Gastroesophageal sphincter (tissue), 4 donors: Measurements from ENCODE around the gene AFF3. TPM values are rescaled to one million over a fixed set of nuclear protein-coding genes. Genes with fewer than 3 reads are reported as not detected.
"Not testable (repeated sequence)": the region's sequence is repeated elsewhere in the genome, so short reads cannot be mapped to it uniquely, and the experiment has no call there.

ENCODE experiments used
- ATAC-seq: fragments of 150-250 bp; one replicate; pipeline ENCODE4 v1.9.1; 2016; ENCODE audit warnings: mild to moderate bottlenecking, moderate library complexity
- H3K27ac ChIP-seq, 4 donors: fragments of 200-600 bp; sonication (generic) in 3 of 4; 1 replicate in 3 of 4; 2 replicates in 1 of 4; pipeline ENCODE4 v1.5.1; 2016 to 2019
- H3K27me3 ChIP-seq: fragments of 200-600 bp; sonication (generic); one replicate; pipeline ENCODE4 v1.5.1; 2019
- H3K36me3 ChIP-seq, 2 donors: fragments of 200-600 bp; sonication (generic); one replicate each; pipeline ENCODE4 v1.5.1; 2019; ENCODE audit warnings: control low read depth in 1 of 2
- H3K4me1 ChIP-seq, 3 donors: fragments of 200-600 bp; sonication (generic); 1 replicate in 2 of 3; 2 replicates in 1 of 3; pipeline ENCODE4 v1.5.1; 2016 to 2019; ENCODE audit warnings: control low read depth in 2 of 3
- H3K4me3 ChIP-seq, 2 donors: fragments of 200-600 bp; sonication (generic); one replicate each; pipeline ENCODE4 v1.5.1; 2019; ENCODE audit warnings: mild to moderate bottlenecking in 1 of 2, moderate library complexity in 1 of 2
- H3K9me3 ChIP-seq, 3 donors: fragments of 200-600 bp; sonication (generic); one replicate each; pipeline ENCODE4 v1.5.1; 2017 to 2019; ENCODE audit warnings: control low read depth in 2 of 3
- EP300 ChIP-seq: sonication (generic); formaldehyde crosslinking; IDR thresholded peaks from one replicate; pipeline ENCODE4 v1.6.1; 2017; ENCODE audit warnings: antibody characterized with exemption, mild to moderate bottlenecking
- POLR2A ChIP-seq, 2 donors: fragments of 450-650 bp; IDR thresholded peaks; one replicate each; pipeline ENCODE4 v1.6.1; 2017; ENCODE audit warnings: antibody characterized with exemption in 2 of 2, mild to moderate bottlenecking in 2 of 2, moderate library complexity in 1 of 2
- POLR2AphosphoS5 ChIP-seq: sonication (generic); formaldehyde crosslinking; IDR thresholded peaks from one replicate; pipeline ENCODE4 v1.6.1; 2017; ENCODE audit warnings: antibody characterized with exemption
- WGBS, 2 donors: methylation state at CpG; one replicate each; pipeline ENCODE4 v1.1.5; 2018; ENCODE audit warnings: low coverage in 1 of 2; 5-methylcytosine and 5-hydroxymethylcytosine counted together
- total RNA-seq, 4 donors: library from RNA; depleted of rRNA; stranded (reverse); fragments of >200 nt; gene quantifications; one replicate each; pipeline ENCODE4 v1.1.0, GENCODE V29; 2016
- TF ChIP-seq, protein P1 (sequence below), 4 experiments: fragments of 200-600 bp in 2 of 4; fragments of 450-650 bp in 2 of 4; sonication (generic) in 1 of 4; IDR thresholded peaks; one replicate each; pipeline ENCODE4 v1.5.1; 2017 to 2019; ENCODE audit warnings: antibody characterized with exemption in 4 of 4, mild to moderate bottlenecking in 2 of 4, moderate library complexity in 2 of 4

Gene AFF3
- total RNA-seq, 4 donors from 2014 or later: 15.4 to 74.8 (median 37.7) TPM

DNA sequence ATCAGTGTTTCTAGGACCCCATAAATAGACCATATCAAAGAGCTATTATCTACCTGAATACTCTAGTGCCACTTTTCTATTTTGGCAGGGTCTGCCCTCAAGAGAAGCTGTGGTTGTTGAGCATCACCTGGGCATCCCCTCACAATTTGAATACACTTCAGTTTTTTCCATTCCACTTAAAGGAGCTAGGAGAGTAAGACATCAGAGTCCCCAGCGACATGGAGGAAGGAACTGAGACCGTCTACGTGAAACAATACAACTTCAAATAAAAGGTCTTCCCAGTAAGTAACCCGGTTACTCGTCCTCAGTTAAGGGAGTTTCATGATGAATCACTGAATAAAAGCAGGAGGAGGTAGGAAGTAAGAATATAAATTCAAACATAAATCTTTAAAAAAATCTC lies 206.7 kb downstream of the AFF3 start:
- Histone ChIP-seq H3K36me3 (peaks cover 0 to 8% of the 10 kb centered on the region in 2 donors), H3K27me3 (no peaks in the 10 kb centered on the region), H3K27ac (no peak overlapping the region), H3K9me3 (no peaks in the 10 kb centered on the region), H3K4me1 (no peaks in the 10 kb centered on the region), H3K4me3 (no peak overlapping the region)
- ATAC-seq: no peak
- no peak for TF ChIP-seq POLR2A (IDR thresholded peaks at IDR 0.05)
- no peak for TF ChIP-seq EP300
- no peak for TF ChIP-seq POLR2AphosphoS5
- TF ChIP-seq, protein P1, sequence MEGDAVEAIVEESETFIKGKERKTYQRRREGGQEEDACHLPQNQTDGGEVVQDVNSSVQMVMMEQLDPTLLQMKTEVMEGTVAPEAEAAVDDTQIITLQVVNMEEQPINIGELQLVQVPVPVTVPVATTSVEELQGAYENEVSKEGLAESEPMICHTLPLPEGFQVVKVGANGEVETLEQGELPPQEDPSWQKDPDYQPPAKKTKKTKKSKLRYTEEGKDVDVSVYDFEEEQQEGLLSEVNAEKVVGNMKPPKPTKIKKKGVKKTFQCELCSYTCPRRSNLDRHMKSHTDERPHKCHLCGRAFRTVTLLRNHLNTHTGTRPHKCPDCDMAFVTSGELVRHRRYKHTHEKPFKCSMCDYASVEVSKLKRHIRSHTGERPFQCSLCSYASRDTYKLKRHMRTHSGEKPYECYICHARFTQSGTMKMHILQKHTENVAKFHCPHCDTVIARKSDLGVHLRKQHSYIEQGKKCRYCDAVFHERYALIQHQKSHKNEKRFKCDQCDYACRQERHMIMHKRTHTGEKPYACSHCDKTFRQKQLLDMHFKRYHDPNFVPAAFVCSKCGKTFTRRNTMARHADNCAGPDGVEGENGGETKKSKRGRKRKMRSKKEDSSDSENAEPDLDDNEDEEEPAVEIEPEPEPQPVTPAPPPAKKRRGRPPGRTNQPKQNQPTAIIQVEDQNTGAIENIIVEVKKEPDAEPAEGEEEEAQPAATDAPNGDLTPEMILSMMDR (IDR thresholded peaks at IDR 0.05): no peak
- WGBS, 2 donors: 68 to 69% methylated on average over 4 to 5 of the region's 5 CpGs

DNA sequence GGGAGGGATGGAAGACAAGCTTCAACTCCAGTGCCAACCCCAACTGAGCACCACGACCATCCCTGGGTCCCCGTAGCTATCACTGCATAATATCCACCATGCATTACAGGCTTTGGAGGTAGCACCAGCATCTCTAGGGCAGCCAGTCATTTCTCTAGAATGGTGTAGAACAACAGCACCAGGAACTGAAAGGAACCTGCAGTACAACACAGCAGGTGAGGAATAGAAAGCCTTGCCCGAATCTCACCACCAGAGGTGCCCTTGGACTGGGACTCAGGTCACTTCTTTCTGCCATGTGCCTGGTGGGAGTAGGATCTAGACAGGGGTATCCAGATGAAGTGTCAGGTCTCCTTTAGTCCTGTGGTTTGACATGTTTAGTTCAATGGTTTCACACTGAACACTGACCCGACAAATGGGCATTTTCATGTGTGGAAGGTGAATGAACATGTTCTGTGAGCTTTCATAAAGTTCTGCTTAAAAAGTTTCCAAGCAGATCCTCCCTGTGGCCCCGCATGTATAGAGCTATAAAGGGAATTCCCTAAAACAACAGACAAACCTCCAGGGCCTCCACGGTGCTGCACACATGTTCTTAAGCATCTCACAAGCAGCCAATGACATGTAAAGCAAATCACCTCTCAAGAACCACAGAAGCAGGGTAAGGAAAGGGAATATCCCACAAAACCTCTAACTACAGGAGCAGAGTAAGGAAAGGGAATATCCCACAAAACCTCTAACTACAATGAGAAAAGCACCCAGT lies 208.3 kb downstream of the AFF3 start:
- H3K27ac ChIP-seq: no peak overlapping the region
- ATAC-seq: no peak
- WGBS, 2 donors: 91 to 100% methylated on average over 3 to 4 of the region's 6 CpGs
- H3K4me3 ChIP-seq: no peak overlapping the region
- TF ChIP-seq POLR2AphosphoS5 (no peak), EP300 (no peak), POLR2A (IDR thresholded peaks at IDR 0.05) (no peak)
- TF ChIP-seq, protein P1 (IDR thresholded peaks at IDR 0.05): no peak
- H3K27me3 ChIP-seq: no peaks in the 10 kb centered on the region
- H3K9me3 ChIP-seq: no peaks in the 10 kb centered on the region
- H3K36me3 ChIP-seq: peaks cover 0 to 8% of the 10 kb centered on the region in 2 donors
- no peaks in the 10 kb centered on the region for H3K4me1 ChIP-seq

DNA sequence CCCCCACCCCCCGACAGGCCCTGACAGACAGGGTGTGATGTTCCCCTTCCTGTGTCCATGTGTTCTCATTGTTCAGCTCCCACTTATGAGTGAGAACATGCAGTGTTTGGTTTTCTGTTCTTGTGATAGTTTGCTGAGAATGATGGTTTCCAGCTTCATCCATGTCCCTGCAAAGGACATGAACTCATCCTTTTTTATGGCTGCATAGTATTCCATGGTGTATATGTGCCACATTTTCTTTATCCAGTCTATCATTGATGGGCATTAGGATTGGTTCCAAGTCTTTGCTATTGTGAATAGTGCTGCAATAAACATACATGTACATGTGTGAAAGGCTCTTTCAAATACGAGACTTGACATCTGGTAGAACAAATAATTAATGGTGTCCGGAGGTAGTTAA lies 208.9 kb downstream of the AFF3 start:
- ATAC-seq, H3K9me3 ChIP-seq, H3K36me3 ChIP-seq, H3K27me3 ChIP-seq, H3K4me1 ChIP-seq, H3K4me3 ChIP-seq, H3K27ac ChIP-seq: not testable (repeated sequence)
- 100% methylated on average over 2 of the region's 3 CpGs; no CpG with 5 or more reads in 1 of the 2 donors for WGBS, 2 donors

DNA sequence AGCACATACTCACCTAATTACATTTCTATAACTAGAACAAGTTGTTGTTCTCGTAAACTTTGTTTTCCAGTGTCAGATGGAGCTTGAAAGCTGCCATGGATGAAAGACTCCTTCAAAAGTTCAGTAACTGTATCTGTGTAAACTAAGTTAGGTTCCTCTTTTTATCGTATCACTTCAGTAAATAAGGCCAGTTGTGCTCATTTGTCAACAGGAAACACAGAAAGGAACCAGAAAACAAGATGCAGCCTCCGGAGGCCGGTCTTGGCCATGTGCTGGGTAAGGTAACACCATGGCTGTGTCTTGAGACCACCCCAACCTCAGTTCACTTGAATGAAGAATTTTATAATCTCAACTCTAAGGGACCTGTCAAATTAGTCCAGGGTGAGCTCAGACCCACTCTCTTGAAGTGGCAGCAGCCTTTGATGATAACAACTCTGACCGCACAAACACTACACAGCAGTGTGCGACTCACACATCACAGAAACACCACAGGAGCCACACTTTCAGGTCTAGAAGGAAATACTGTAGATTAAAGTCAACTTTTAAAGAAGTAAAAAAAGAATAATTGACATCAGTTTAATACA lies 213.8 kb downstream of the AFF3 start:
- Histone ChIP-seq H3K9me3 (no peaks in the 10 kb centered on the region), H3K4me1 (no peaks in the 10 kb centered on the region), H3K36me3 (no peaks in the 10 kb centered on the region), H3K27ac (no peak overlapping the region), H3K4me3 (no peak overlapping the region), H3K27me3 (no peaks in the 10 kb centered on the region)
- ATAC-seq: no peak
- TF ChIP-seq EP300 (no peak), POLR2AphosphoS5 (no peak), POLR2A (IDR thresholded peaks at IDR 0.05) (no peak)
- TF ChIP-seq, protein P1 (IDR thresholded peaks at IDR 0.05): no peak
- WGBS, 2 donors: 82 to 87% methylated on average over 6 of the region's 6 CpGs

DNA sequence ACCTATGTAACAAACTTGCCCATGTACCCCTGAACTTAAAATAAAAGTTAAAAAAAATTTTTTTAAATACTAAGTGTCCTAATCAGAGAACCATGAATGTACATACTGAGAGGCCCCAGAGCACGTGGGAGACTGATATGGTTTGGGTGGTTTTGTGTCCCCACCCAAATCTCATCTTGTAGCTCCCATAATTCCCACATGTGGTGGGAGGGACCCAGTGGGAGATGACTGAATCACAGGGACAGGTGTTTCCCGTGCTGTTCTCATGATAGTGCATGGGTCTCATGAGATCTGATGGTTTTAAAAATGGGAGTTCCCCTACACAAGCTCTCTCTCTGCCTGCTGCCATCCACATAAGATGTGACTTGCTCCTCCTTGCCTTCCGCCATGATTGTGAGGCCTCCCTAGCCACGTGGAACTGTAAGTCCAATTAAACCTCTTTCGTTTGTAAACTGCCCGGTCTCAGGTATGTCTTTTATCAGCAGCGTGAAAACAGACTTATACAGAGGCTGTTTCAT lies 214.6 kb downstream of the AFF3 start:
- not testable (repeated sequence) for H3K27ac ChIP-seq, H3K4me1 ChIP-seq, H3K27me3 ChIP-seq, H3K4me3 ChIP-seq, ATAC-seq, H3K36me3 ChIP-seq, H3K9me3 ChIP-seq
- 88 to 92% methylated on average over 7 of the region's 7 CpGs for WGBS, 2 donors

DNA sequence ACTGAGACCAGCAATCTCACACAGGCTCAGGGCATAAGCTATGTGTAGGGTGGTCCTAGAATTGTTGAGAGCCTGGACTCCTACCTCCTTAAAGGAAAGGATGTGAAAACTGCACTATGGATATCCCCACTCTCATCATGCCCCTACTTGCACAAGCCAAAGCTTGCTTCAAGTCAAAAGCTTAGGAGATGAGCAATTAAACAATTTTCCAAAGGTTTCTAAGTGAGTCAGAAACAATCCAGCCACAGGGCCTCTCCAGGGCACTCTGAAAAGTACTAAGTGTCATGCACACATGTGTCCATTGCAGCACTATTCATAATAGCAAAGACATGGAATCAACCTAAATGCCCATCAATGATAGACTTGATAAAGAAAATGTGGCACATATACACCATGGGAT lies 215.4 kb downstream of the AFF3 start:
- Histone ChIP-seq H3K4me1 (no peaks in the 10 kb centered on the region), H3K4me3 (no peak overlapping the region), H3K36me3 (no peaks in the 10 kb centered on the region), H3K27me3 (no peaks in the 10 kb centered on the region), H3K27ac (no peak overlapping the region), H3K9me3 (no peaks in the 10 kb centered on the region)
- ATAC-seq: no peak
- TF ChIP-seq POLR2A (IDR thresholded peaks at IDR 0.05): no peak
- TF ChIP-seq, protein P1 (IDR thresholded peaks at IDR 0.05): no peak
- TF ChIP-seq EP300: no peak
- TF ChIP-seq POLR2AphosphoS5: no peak
